ENCODE data around the gene GBP7. TPM values are rescaled to one million over a fixed set of nuclear protein-coding genes. Genes with fewer than 3 reads are reported as not detected.
"Not testable (repeated sequence)": the region's sequence is repeated elsewhere in the genome, so short reads cannot be mapped to it uniquely, and the experiment has no call there.

Gene GBP7
- total and polyA plus RNA-seq, 11 donors = 0.16 to 0.17 TPM; not detected in 9

DNA sequence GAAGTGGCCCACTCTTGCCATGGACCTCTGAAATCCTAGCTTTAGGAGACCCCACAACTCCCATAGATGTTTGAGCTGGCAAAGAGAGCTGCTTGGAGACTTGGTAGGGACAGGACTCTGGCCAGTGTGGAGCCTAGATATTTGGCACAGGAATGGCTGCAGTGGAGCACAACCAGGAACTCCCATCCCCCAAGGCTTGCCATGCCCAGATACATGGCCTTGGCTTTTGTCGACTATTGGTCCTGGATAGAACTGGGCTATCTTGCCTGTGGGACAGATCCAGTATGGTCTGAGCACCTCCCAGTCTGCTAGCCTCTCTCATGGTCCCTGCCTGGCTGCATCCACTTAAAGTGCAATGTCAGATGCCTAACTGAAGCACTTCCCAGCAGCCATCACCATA, 42.1 kb downstream of the GBP7 start:
- TF ChIP-seq POLR2A (IDR thresholded peaks at IDR 0.05) = no peak
- TF ChIP-seq, protein P1, sequence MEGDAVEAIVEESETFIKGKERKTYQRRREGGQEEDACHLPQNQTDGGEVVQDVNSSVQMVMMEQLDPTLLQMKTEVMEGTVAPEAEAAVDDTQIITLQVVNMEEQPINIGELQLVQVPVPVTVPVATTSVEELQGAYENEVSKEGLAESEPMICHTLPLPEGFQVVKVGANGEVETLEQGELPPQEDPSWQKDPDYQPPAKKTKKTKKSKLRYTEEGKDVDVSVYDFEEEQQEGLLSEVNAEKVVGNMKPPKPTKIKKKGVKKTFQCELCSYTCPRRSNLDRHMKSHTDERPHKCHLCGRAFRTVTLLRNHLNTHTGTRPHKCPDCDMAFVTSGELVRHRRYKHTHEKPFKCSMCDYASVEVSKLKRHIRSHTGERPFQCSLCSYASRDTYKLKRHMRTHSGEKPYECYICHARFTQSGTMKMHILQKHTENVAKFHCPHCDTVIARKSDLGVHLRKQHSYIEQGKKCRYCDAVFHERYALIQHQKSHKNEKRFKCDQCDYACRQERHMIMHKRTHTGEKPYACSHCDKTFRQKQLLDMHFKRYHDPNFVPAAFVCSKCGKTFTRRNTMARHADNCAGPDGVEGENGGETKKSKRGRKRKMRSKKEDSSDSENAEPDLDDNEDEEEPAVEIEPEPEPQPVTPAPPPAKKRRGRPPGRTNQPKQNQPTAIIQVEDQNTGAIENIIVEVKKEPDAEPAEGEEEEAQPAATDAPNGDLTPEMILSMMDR (IDR thresholded peaks at IDR 0.05) = no peak
- 92 to 98% (median 95%) methylated on average over 1 of the region's 1 CpG; no CpG with 5 or more reads in 1 of the 4 donors for WGBS, 4 donors
- no peak for DNase-seq

DNA sequence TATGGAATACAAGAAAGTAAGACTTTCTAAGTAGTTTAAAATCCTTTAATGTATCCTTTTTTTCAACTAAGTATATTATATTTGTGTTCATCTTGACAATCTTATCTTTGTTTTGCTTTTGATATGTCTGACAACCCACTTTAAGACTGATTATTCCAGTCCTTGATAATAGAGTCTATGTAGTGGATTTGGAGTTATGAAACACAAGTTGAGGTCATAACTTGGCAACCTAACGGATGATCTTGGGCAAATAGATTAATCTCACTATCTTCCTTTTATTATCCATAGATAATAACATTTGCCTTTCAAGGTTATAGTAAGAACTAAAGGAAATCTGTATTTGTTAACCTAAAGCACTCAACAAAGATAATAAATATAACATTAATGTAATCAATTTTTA, 45.1 kb downstream of the GBP7 start:
- intact Hi-C loops (cut with DNase I) = loop anchor here in 1 of 10 donors (5.0 kb wide), 1 partner anchor 67 kb away; the partner anchor contains the start of gene GBP4
- ATAC-seq (no peak), DNase-seq (no peak)
- no peaks in the 10 kb centered on the region for H3K27me3 ChIP-seq
- peaks cover 0 to 4% (median 0%) of the 10 kb centered on the region in 12 donors for H3K9me3 ChIP-seq
- no peak overlapping the region for H3K4me3 ChIP-seq
- TF ChIP-seq, protein P1 (IDR thresholded peaks at IDR 0.05) = no peak
- no peak for TF ChIP-seq POLR2A (IDR thresholded peaks at IDR 0.05)
- no peaks in the 10 kb centered on the region for H3K36me3 ChIP-seq
- H3K27ac ChIP-seq = peak overlapping the region in 1 of 12 donors; percentile 96
- H3K4me1 ChIP-seq = peaks cover 0 to 44% (median 14%) of the 10 kb centered on the region in 12 donors
- 43 to 63% (median 54%) methylated on average over 1 of the region's 1 CpG for WGBS, 4 donors

More for the DNA sequence above, 42.1 kb downstream of the GBP7 start:
- H3K4me1 ChIP-seq = peaks cover 0 to 22% (median 12%) of the 10 kb centered on the region in 12 donors
- H3K4me3 ChIP-seq = no peak overlapping the region
- H3K27me3 ChIP-seq = no peaks in the 10 kb centered on the region
- peaks cover 0 to 14% (median 0%) of the 10 kb centered on the region in 12 donors for H3K9me3 ChIP-seq
- intact Hi-C loops (cut with DNase I) = loop anchor here in 1 of 10 donors (5.0 kb wide), 1 partner anchor 64 kb away; the partner anchor contains the start of gene GBP4
- H3K27ac ChIP-seq = no peak overlapping the region
- no peak for ATAC-seq
- no peaks in the 10 kb centered on the region for H3K36me3 ChIP-seq

DNA sequence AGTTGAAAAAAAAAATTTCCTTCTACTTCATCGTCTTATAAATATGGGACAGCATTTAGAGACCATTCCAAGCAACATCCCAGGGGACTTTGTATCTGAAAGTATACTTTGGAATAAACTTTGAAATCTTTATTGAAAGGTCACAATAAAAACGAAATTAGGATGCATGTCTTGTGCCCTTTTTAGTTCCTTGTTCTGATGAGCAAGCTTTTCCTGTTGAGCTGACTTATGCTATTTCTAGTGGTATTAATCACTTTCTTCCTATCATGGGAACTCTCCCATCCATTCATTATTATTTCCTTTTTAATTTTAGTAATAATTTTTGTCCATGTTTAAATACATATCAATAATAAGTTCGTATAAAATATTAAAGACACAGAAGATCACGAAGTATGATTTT, 45.9 kb downstream of the GBP7 start:
- no peaks in the 10 kb centered on the region for H3K27me3 ChIP-seq
- no peak overlapping the region for H3K4me3 ChIP-seq
- peak overlapping the region in 10 of 12 donors; percentile 62 to 96 (median 81) for H3K27ac ChIP-seq
- no peak for DNase-seq
- 51 to 60% (median 57%) methylated on average over 4 of the region's 4 CpGs for WGBS, 4 donors
- H3K36me3 ChIP-seq = no peaks in the 10 kb centered on the region
- peaks cover 0 to 44% (median 14%) of the 10 kb centered on the region in 12 donors for H3K4me1 ChIP-seq
- TF ChIP-seq POLR2A (IDR thresholded peaks at IDR 0.05) = no peak
- TF ChIP-seq, protein P1 (IDR thresholded peaks at IDR 0.05) = no peak
- no peaks in the 10 kb centered on the region for H3K9me3 ChIP-seq
- ATAC-seq = no peak
- intact Hi-C loops (cut with DNase I) = loop anchor here in 1 of 10 donors (5.0 kb wide), 1 partner anchor 67 kb away; the partner anchor contains the start of gene GBP4

DNA sequence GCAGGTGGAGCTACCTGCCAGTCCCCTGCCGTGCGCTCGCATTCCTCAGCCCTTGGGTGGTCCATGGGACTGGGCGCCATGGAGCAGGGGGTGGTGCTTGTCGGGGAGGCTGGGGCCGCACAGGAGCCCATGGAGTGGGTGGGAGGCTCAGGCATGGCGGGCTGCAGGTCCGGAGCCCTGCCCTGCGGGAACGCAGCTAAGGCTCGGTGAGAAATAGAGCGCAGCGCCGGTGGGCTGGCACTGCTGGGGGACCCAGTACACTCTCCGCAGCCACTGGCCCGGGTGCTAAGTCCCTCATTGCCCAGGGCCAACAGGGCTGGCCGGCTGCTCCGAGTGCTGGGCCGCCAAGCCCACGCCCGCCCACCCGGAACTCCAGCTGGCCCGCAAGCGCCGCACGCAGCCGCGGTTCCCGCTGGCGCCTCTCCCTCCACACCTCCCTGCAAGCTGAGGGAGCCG, 47.8 kb downstream of the GBP7 start:
- peak overlapping the region in 6 of 12 donors; percentile 65 to 96 (median 82) for H3K27ac ChIP-seq
- H3K36me3 ChIP-seq = not testable (repeated sequence)

DNA sequence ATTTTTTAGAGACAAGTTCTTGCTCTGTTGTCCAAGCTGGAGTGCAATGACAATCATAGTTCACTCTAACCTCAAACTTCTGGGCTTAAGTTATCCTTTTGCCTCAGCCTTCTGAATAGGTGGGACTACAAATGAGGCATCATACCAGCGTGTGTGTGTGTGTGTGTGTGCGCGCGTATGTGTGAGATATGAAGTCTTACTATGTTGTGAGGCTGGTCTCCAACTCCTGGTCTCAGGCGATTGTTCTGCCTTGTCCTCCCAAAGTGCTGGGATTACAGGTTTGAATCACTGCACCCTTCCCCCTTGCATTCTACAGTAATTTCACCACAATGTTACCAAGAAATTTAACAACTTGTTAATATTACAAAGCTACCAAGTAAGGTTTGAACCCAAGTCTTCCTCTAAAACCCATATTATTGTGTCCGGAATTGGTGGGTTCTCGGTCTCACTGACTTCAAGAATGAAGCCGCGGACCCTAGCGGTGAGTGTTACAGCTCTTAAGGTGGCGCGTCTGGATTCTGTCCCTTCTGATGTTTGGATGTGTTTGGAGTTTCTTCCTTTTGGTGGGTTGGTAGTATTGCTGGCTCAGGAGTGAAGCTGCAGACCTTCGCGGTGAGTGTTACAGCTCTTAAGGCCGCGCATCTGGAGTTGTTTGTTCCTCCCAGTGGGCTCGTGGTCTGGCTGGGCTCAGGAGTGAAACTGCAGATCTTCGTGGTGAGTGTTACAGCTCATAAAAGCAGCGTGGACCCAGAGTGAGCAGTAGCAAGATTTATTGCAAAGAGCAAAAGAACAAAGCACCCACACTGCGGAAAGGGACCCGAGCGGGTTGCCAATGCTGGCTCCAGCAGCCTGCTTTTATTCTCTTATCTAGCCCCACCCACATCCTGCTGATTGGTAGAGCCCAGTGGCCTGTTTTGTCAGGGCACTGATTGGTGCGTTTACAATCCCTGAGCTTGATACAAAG, 48.9 kb downstream of the GBP7 start:
- H3K27ac ChIP-seq = peak overlapping the region in 11 of 12 donors; percentile 64 to 96 (median 78)
- ATAC-seq; H3K36me3 ChIP-seq; intact Hi-C loops (cut with DNase I); H3K27me3 ChIP-seq; H3K9me3 ChIP-seq: not testable (repeated sequence)
- peak in 1 of 5 donors; percentile 24 for DNase-seq
- 80 to 88% (median 83%) methylated on average over 23 of the region's 23 CpGs for WGBS, 4 donors
- peaks cover 0 to 71% (median 20%) of the 10 kb centered on the region in 12 donors for H3K4me1 ChIP-seq
- H3K4me3 ChIP-seq = peak overlapping the region in 2 of 12 donors; percentile 67 to 75

More for the DNA sequence above, 47.8 kb downstream of the GBP7 start:
- intact Hi-C loops (cut with DNase I); H3K9me3 ChIP-seq; H3K4me3 ChIP-seq; H3K27me3 ChIP-seq; ATAC-seq: not testable (repeated sequence)
- peak in 1 of 5 donors; percentile 56 for DNase-seq
- peaks cover 0 to 60% (median 20%) of the 10 kb centered on the region in 12 donors for H3K4me1 ChIP-seq
- 93 to 99% (median 98%) methylated on average over 11 to 31 of the region's 31 CpGs for WGBS, 4 donors
